Measurements from ENCODE around the gene ATAT1. TPM values are rescaled to one million over a fixed set of nuclear protein-coding genes. Genes with fewer than 3 reads are reported as not detected.

The ATAT1 gene
- total RNA-seq, 1 donor from 2014 or later = 51.0 TPM

Small RNA genes within 50 kb of the gene (microRNA-seq; reads per million reads assigned to microRNA genes)
- 366 reads per million, percentile 72 among the genes with 10 or more reads in this experiment for gene MIR877

Other genes starting within 250 kb of the ATAT1 start
- 59.5 to 61.9 TPM (median 61.7 TPM) in 3 replicates for gene HLA-E, start 137.4 kb upstream of the ATAT1 start, total RNA-seq
- gene GNL1, start 70.4 kb upstream of the ATAT1 start, total RNA-seq = 88.2 to 93.1 TPM (median 91.9 TPM) in 3 replicates
- 23.7 to 25.5 TPM (median 23.9 TPM) in 3 replicates for gene PRR3, start 69.6 kb upstream of the ATAT1 start, total RNA-seq
- gene ABCF1, start 55.4 kb upstream of the ATAT1 start, total RNA-seq = 71.4 to 73.6 TPM (median 71.5 TPM) in 3 replicates
- 107 to 120 TPM (median 117 TPM) in 3 replicates for gene PPP1R10, start 9.6 kb upstream of the ATAT1 start, total RNA-seq
- 29.8 to 33.5 TPM (median 30.2 TPM) in 3 replicates for gene MRPS18B, start 9.0 kb upstream of the ATAT1 start, total RNA-seq
- gene C6orf136, start 20.3 kb downstream of the ATAT1 start, total RNA-seq = 12.0 to 15.8 TPM (median 15.0 TPM) in 3 replicates
- gene DHX16, start 46.1 kb downstream of the ATAT1 start, total RNA-seq = 23.5 to 26.7 TPM (median 25.2 TPM) in 3 replicates
- gene PPP1R18, start 59.8 kb downstream of the ATAT1 start, total RNA-seq = 28.8 to 30.6 TPM (median 29.5 TPM) in 3 replicates
- 34.6 to 40.2 TPM (median 36.1 TPM) in 3 replicates for gene NRM, start 64.1 kb downstream of the ATAT1 start, total RNA-seq
- gene MDC1, start 90.4 kb downstream of the ATAT1 start, total RNA-seq = 49.7 to 51.9 TPM (median 49.8 TPM) in 3 replicates
- 1,084 to 1,110 TPM (median 1,094 TPM) in 3 replicates for gene TUBB, start 93.5 kb downstream of the ATAT1 start, total RNA-seq
- 96.5 to 101 TPM (median 99.8 TPM) in 3 replicates for gene FLOT1, start 115.8 kb downstream of the ATAT1 start, total RNA-seq
- 131 to 136 TPM (median 134 TPM) in 3 replicates for gene IER3, start 117.7 kb downstream of the ATAT1 start, total RNA-seq

Measured in mesothelial cell of epicardium (in vitro differentiated cells).